Testis (tissue), 2 donors: ENCODE measurements around the gene CD74.

Experiments used
- POLR2A ChIP-seq: fragments of 450-650 bp; IDR thresholded peaks from one replicate; pipeline ENCODE4 v1.6.1; 2017; ENCODE audit warnings: antibody characterized with exemption, mild to moderate bottlenecking, moderate library complexity
- TF ChIP-seq, protein P1 (sequence below), 3 experiments: fragments of 450-650 bp in 2 of 3; fragments of 200-600 bp in 1 of 3; sonication (generic) in 1 of 3; IDR thresholded peaks; one replicate each; pipeline ENCODE4 v1.5.1; 2016 to 2019; ENCODE audit warnings: antibody characterized with exemption in 3 of 3, mild to moderate bottlenecking in 2 of 3, moderate library complexity in 1 of 3

DNA sequence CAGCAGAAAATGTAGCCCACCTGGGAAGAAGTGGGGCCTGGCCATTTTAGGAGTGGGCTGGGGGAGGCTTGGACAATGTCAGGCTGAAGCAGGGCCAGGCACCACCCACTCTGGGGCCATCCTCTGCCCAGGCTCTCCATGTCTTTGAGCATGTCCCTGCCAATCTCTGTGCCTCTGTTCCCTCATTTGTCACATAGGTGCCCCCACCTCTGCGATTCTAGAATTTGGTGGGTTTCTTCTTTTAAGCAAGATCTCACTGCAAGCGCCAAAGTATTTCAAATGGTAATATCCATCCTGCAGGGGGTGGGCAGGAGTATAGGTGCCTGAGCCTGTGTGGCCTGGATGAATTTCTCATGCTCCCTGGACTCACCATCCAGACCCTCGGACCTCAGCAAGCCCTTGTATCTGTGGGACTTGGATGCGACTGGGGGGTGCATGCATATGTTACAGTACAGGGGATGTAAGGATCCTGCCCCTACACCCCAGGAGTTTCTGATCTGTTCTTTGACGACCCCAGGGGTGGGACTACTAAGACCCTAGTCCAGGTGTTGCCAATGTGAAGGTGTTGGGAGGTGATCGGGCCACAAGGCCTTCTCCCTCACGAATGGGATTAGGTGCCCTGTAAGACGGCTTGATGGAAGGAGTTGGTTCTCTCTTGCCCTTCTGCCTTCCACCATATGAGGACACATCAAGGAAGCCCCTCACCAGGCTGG lies 4.3 kb downstream of the CD74 start:
- TF ChIP-seq, protein P1, sequence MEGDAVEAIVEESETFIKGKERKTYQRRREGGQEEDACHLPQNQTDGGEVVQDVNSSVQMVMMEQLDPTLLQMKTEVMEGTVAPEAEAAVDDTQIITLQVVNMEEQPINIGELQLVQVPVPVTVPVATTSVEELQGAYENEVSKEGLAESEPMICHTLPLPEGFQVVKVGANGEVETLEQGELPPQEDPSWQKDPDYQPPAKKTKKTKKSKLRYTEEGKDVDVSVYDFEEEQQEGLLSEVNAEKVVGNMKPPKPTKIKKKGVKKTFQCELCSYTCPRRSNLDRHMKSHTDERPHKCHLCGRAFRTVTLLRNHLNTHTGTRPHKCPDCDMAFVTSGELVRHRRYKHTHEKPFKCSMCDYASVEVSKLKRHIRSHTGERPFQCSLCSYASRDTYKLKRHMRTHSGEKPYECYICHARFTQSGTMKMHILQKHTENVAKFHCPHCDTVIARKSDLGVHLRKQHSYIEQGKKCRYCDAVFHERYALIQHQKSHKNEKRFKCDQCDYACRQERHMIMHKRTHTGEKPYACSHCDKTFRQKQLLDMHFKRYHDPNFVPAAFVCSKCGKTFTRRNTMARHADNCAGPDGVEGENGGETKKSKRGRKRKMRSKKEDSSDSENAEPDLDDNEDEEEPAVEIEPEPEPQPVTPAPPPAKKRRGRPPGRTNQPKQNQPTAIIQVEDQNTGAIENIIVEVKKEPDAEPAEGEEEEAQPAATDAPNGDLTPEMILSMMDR (IDR thresholded peaks at IDR 0.05) = no peak
- TF ChIP-seq POLR2A = no peak
